Keratinocyte (primary cell): Measurements from ENCODE around the gene MCM10. TPM values are rescaled to one million over a fixed set of nuclear protein-coding genes. Genes with fewer than 3 reads are reported as not detected.

Source experiments
- DNase-seq: peaks from one replicate; pipeline ENCODE4 v3.0.0-alpha.2; 2011; ENCODE audit warnings: low read depth, missing footprints, low spot score
- FAIRE-seq: peaks from 2 replicates; lab custom pipeline; 2011; peaks lifted over from hg19 to GRCh38; lab: Jason Lieb, UNC
- H2AFZ ChIP-seq: 2 replicates; pipeline ENCODE4 v1.6.0; 2012; ENCODE audit warnings: low read length, control low read depth, inconsistent platforms; ENCODE audit not compliant: control insufficient read depth
- H3K27ac ChIP-seq: 2 replicates; pipeline ENCODE4 v1.5.1; 2011; ENCODE audit warnings: low read length; ENCODE audit not compliant: control insufficient read depth, insufficient read depth
- H3K27me3 ChIP-seq: 3 replicates; pipeline ENCODE4 v1.6.0; 2011; ENCODE audit warnings: low read length; ENCODE audit not compliant: control insufficient read depth, insufficient read depth; ENCODE audit errors: extremely low read depth
- H3K36me3 ChIP-seq, 2 experiments: 2 replicates in 1 of 2; 3 replicates in 1 of 2; pipeline ENCODE4 v1.5.1; 2011; ENCODE audit warnings: low read length in 2 of 2, mild to moderate bottlenecking in 1 of 2; ENCODE audit not compliant: control insufficient read depth in 2 of 2, insufficient read depth in 2 of 2; ENCODE audit errors: extremely low read depth in 1 of 2
- H3K4me1 ChIP-seq: 3 replicates; pipeline ENCODE4 v1.5.1; 2011; ENCODE audit warnings: low read length; ENCODE audit not compliant: control insufficient read depth, insufficient read depth; ENCODE audit errors: extremely low read depth
- H3K4me2 ChIP-seq: 3 replicates; pipeline ENCODE4 v1.6.0; 2011; ENCODE audit warnings: low read depth, low read length; ENCODE audit not compliant: control insufficient read depth, insufficient read depth; ENCODE audit errors: extremely low read depth
- H3K4me3 ChIP-seq, 3 experiments: fragments of 200-600 bp in 1 of 3; sonication (generic) in 1 of 3; 2 replicates in 2 of 3; 3 replicates in 1 of 3; pipeline ENCODE4 v1.5.1; 2011 to 2016; ENCODE audit warnings: low read length in 3 of 3, mild to moderate bottlenecking in 3 of 3, control low read depth in 2 of 3, inconsistent platforms in 1 of 3, low read depth in 1 of 3, mixed read lengths in 1 of 3, mixed run types in 1 of 3, moderate library complexity in 1 of 3; ENCODE audit not compliant: control insufficient read depth in 2 of 3, insufficient read depth in 2 of 3; ENCODE audit errors: extremely low read depth in 1 of 3
- H3K79me2 ChIP-seq: 2 replicates; pipeline ENCODE4 v1.6.0; 2012; ENCODE audit warnings: low read length; ENCODE audit not compliant: control insufficient read depth, insufficient read depth
- H3K9ac ChIP-seq: 3 replicates; pipeline ENCODE4 v1.6.0; 2011; ENCODE audit warnings: low read length; ENCODE audit not compliant: control insufficient read depth, insufficient read depth; ENCODE audit errors: extremely low read depth
- H3K9me1 ChIP-seq: 3 replicates; pipeline ENCODE4 v1.6.0; 2011; ENCODE audit warnings: low read length; ENCODE audit not compliant: control insufficient read depth, insufficient read depth; ENCODE audit errors: extremely low read depth
- H3K9me3 ChIP-seq: 2 replicates; pipeline ENCODE4 v1.5.1; 2012; ENCODE audit warnings: low read depth, low read length; ENCODE audit not compliant: control insufficient read depth
- H4K20me1 ChIP-seq: 3 replicates; pipeline ENCODE4 v1.6.0; 2011; ENCODE audit warnings: low read length; ENCODE audit not compliant: control insufficient read depth, insufficient read depth; ENCODE audit errors: extremely low read depth
- EZH2 ChIP-seq: IDR thresholded peaks from one replicate; pipeline ENCODE4 v1.6.1; 2012; ENCODE audit warnings: inconsistent platforms, mild to moderate bottlenecking, low read length, moderate library complexity
- dilution Hi-C: fragments of 300-500 bp; cut with MboI; formaldehyde crosslinking; loops from one replicate; pipeline ENCODE4 v1.7.0; 2020; ENCODE audit warnings: low sequenced_read_pairs; ENCODE audit not compliant: extremely low pct_ligation_motif_present
- polyA plus RNA-seq, 5 experiments: library from polyadenylated mRNA; depleted of rRNA in 3 of 5; stranded (reverse) in 3 of 5; stranded (forward) in 1 of 5; unstranded in 1 of 5; fragments of >200 nt; gene quantifications; 1 replicate in 1 of 5; 2 replicates in 3 of 5; 3 replicates in 1 of 5; pipeline versions ENCODE4 v1.2.1 to v1.2.3, GENCODE V29; 2011 to 2012; ENCODE audit warnings: missing spikeins in 2 of 5, low read depth in 1 of 5, low replicate concordance in 1 of 5
- TF ChIP-seq, protein P1 (sequence below), 3 experiments: IDR thresholded peaks in 1 of 3; conservative IDR thresholded peaks in 1 of 3; optimal IDR thresholded peaks in 1 of 3; 2 replicates in 2 of 3; 3 replicates in 1 of 3; pipeline versions ENCODE3 to v1.5.1; 2011; ENCODE audit warnings: low read length in 3 of 3, mild to moderate bottlenecking in 3 of 3, moderate library complexity in 2 of 3, control low read depth in 1 of 3, inconsistent platforms in 1 of 3; ENCODE audit not compliant: insufficient read depth in 2 of 3; ENCODE audit errors: extremely low read depth in 1 of 3

MCM10 gene
- polyA plus RNA-seq, 1 donor (not counting 4 experiments of a cell fraction or from before 2014, with no cell fraction given) = 6.2 TPM

DNA sequence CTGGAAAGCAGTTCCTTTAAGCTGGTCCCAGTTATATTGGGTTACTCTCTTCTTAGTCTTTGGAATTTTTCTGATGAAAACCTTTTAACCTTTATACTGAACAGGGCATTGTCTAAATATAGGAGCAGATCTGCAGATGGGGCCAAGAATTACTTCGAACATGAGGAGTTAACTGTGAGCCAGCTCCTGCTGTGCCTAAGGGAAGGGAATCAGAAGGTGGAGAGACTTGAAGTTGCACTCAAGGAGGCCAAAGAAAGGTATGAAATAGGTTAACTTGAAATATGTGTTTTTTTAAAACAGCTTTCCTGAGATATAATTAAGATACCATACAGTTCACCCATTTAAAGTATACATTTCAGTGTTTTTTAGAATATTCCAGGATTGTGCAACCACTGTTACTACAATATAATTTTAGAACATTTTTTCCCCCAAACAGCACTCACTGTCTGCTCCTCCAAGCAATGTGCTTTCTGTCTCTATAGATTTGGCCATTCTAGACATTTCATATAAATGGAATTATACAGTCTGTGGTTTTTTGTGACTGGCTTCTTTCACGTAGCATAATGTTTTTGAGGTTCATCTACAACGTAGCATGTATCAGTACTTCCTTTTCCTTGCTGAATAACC, 42.5 kb upstream of the MCM10 start:
- peaks cover 34 to 43% of the 10 kb centered on the region in 2 experiments for H3K36me3 ChIP-seq
- H3K4me1 ChIP-seq = no peaks in the 10 kb centered on the region
- H2AFZ ChIP-seq = no peak overlapping the region
- no peaks in the 10 kb centered on the region for H3K9me1 ChIP-seq
- FAIRE-seq (no peak), DNase-seq (no peak)
- no peak overlapping the region for H3K4me3 ChIP-seq
- no peak overlapping the region for H3K27ac ChIP-seq
- no peak overlapping the region for H3K4me2 ChIP-seq
- dilution Hi-C loops = no loop called here
- no peak overlapping the region for H3K9ac ChIP-seq
- peaks cover 2% of the 10 kb centered on the region for H3K79me2 ChIP-seq
- no peaks in the 10 kb centered on the region for H3K9me3 ChIP-seq
- H3K27me3 ChIP-seq = no peaks in the 10 kb centered on the region
- no peaks in the 10 kb centered on the region for H4K20me1 ChIP-seq
- TF ChIP-seq, protein P1, sequence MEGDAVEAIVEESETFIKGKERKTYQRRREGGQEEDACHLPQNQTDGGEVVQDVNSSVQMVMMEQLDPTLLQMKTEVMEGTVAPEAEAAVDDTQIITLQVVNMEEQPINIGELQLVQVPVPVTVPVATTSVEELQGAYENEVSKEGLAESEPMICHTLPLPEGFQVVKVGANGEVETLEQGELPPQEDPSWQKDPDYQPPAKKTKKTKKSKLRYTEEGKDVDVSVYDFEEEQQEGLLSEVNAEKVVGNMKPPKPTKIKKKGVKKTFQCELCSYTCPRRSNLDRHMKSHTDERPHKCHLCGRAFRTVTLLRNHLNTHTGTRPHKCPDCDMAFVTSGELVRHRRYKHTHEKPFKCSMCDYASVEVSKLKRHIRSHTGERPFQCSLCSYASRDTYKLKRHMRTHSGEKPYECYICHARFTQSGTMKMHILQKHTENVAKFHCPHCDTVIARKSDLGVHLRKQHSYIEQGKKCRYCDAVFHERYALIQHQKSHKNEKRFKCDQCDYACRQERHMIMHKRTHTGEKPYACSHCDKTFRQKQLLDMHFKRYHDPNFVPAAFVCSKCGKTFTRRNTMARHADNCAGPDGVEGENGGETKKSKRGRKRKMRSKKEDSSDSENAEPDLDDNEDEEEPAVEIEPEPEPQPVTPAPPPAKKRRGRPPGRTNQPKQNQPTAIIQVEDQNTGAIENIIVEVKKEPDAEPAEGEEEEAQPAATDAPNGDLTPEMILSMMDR (optimal IDR thresholded peaks at IDR 0.05 in 1 of 3, IDR thresholded peaks at IDR 0.05 in 1 of 3, conservative IDR thresholded peaks at IDR 0.05 in 1 of 3; ENCODE audit: extremely low read depth in 1 of 3, insufficient read depth in 2 of 3, low read length in 3 of 3) = no peak
- no peak for TF ChIP-seq EZH2

GRCh38 chr10:13120786-13121499, 40.4 kb upstream of the MCM10 start:
- no peak for FAIRE-seq
- no peaks in the 10 kb centered on the region for H4K20me1 ChIP-seq
- H3K27ac ChIP-seq = no peak overlapping the region
- no peaks in the 10 kb centered on the region for H3K9me3 ChIP-seq
- no peaks in the 10 kb centered on the region for H3K27me3 ChIP-seq
- no peaks in the 10 kb centered on the region for H3K9me1 ChIP-seq
- no peak overlapping the region for H3K4me3 ChIP-seq
- TF ChIP-seq EZH2 = no peak
- TF ChIP-seq, protein P1 (optimal IDR thresholded peaks at IDR 0.05 in 1 of 3, IDR thresholded peaks at IDR 0.05 in 1 of 3, conservative IDR thresholded peaks at IDR 0.05 in 1 of 3; ENCODE audit: extremely low read depth in 1 of 3, insufficient read depth in 2 of 3, low read length in 3 of 3) = no peak
- H3K4me1 ChIP-seq = no peaks in the 10 kb centered on the region
- no peak overlapping the region for H3K9ac ChIP-seq
- no peak overlapping the region for H3K4me2 ChIP-seq
- dilution Hi-C loops = no loop called here
- H3K36me3 ChIP-seq = peaks cover 33 to 37% of the 10 kb centered on the region in 2 experiments
- DNase-seq = no peak
- H3K79me2 ChIP-seq = peaks cover 2% of the 10 kb centered on the region
- no peak overlapping the region for H2AFZ ChIP-seq
